Lung (tissue), 12 donors: ENCODE measurements around the gene DENND1A. TPM values are rescaled to one million over a fixed set of nuclear protein-coding genes. Genes with fewer than 3 reads are reported as not detected.

Experiments
- ATAC-seq: fragments of 200-7000 bp; cut with Tn5 transposase; one replicate; pipeline ENCODE4 v1.9.1; 2020; ENCODE audit warnings: moderate number of reproducible peaks; ENCODE audit not compliant: insufficient read depth, low FRiP score
- DNase-seq, 3 donors: peaks; one replicate each; pipeline ENCODE4 v3.0.0-alpha.2; 2013 to 2017
- H3K27ac ChIP-seq, 2 donors: one replicate each; pipeline ENCODE4 v1.5.1; 2013; ENCODE audit warnings: mild to moderate bottlenecking in 2 of 2, moderate library complexity in 2 of 2, control low read depth in 1 of 2, inconsistent platforms in 1 of 2, low read depth in 1 of 2, low read length in 1 of 2
- H3K27me3 ChIP-seq, 3 donors: one replicate each; pipeline ENCODE4 v1.5.1; 2013; ENCODE audit warnings: low read length in 2 of 3; ENCODE audit not compliant: control insufficient read depth in 3 of 3, insufficient read depth in 3 of 3
- H3K36me3 ChIP-seq, 4 donors: one replicate each; pipeline ENCODE4 v1.5.1; 2013; ENCODE audit warnings: low read length in 4 of 4, mild to moderate bottlenecking in 1 of 4, moderate library complexity in 1 of 4; ENCODE audit not compliant: control insufficient read depth in 4 of 4, insufficient read depth in 4 of 4
- H3K4me1 ChIP-seq, 5 donors: one replicate each; pipeline ENCODE4 v1.5.1; 2013; ENCODE audit warnings: low read length in 5 of 5, mild to moderate bottlenecking in 2 of 5, moderate library complexity in 1 of 5; ENCODE audit not compliant: control insufficient read depth in 5 of 5, insufficient read depth in 5 of 5
- H3K4me3 ChIP-seq: one replicate; pipeline ENCODE4 v1.5.1; 2013; ENCODE audit warnings: mild to moderate bottlenecking, control low read depth, moderate library complexity
- H3K9ac ChIP-seq, 2 donors: one replicate each; pipeline ENCODE4 v1.5.1; 2013; ENCODE audit warnings: low read length in 2 of 2, control low read depth in 1 of 2; ENCODE audit not compliant: insufficient read depth in 1 of 2
- H3K9me3 ChIP-seq, 4 donors: one replicate each; pipeline ENCODE4 v1.5.1; 2013; ENCODE audit warnings: low read length in 3 of 4, mild to moderate bottlenecking in 1 of 4, moderate library complexity in 1 of 4; ENCODE audit not compliant: control insufficient read depth in 4 of 4, insufficient read depth in 3 of 4
- WGBS, 2 donors: extraction: QIAGEN DNeasy Blood & Tissue Kit; methylation state at CpG; one replicate each; pipeline ENCODE4 v1.1.7; 2013; 5-methylcytosine and 5-hydroxymethylcytosine counted together
- polyA plus RNA-seq, 2 donors: library from polyadenylated mRNA; stranded (reverse); fragments of 200-250 nt; gene quantifications; one replicate each; pipeline ENCODE4 v1.2.1, GENCODE V29; 2013
- total RNA-seq, 2 donors: library from RNA; depleted of rRNA in 1 of 2; stranded (reverse); fragments of >200 nt in 1 of 2; gene quantifications; one replicate each; pipeline ENCODE4 v1.2.1, GENCODE V29; 2014 to 2021
- TF ChIP-seq, protein P1 (sequence below): IDR thresholded peaks from 2 replicates; pipeline ENCODE4 v1.5.1; 2012; ENCODE audit warnings: mild to moderate bottlenecking; ENCODE audit errors: control extremely low read depth, extremely low read depth
- donor health status: control.
- donor health status: control.
- donor health status: Bipolar disorder and iron deficiency.
- donor health status: healthy.
- donor health status: DM: yes; HTN: yes; CAD: no.

The DENND1A gene
- total and polyA plus RNA-seq, 4 donors = 5.7 to 29.8 (median 14.5) TPM

DNA sequence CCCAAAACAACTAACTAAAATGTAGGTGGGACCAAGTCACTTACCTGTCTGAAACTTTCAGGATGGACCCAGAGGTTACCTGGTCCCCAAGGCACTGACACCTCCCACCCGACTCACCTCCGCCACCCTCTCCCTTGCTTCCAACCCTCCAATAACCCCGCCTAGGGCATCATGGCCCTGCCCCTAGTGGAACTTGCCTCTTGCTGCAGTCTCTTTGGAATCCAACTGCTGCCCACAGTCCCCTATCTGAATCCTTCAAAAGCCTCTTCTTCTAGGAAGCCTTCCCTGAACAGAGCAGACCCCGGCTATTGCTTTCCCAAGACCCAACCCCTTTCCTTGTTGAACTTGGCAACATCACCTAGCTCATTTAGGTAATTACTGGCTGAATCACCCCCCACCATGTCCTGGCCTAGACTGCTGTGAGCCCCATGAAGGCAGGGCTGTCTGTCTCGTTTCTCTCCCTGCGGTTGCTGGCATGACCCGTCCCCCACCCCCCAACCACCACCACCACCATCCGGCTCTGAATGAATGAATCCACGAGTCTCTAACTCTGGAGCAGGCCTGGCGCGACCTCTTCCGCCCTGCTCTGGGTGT lies 564.5 kb downstream of the DENND1A start:
- TF ChIP-seq, protein P1, sequence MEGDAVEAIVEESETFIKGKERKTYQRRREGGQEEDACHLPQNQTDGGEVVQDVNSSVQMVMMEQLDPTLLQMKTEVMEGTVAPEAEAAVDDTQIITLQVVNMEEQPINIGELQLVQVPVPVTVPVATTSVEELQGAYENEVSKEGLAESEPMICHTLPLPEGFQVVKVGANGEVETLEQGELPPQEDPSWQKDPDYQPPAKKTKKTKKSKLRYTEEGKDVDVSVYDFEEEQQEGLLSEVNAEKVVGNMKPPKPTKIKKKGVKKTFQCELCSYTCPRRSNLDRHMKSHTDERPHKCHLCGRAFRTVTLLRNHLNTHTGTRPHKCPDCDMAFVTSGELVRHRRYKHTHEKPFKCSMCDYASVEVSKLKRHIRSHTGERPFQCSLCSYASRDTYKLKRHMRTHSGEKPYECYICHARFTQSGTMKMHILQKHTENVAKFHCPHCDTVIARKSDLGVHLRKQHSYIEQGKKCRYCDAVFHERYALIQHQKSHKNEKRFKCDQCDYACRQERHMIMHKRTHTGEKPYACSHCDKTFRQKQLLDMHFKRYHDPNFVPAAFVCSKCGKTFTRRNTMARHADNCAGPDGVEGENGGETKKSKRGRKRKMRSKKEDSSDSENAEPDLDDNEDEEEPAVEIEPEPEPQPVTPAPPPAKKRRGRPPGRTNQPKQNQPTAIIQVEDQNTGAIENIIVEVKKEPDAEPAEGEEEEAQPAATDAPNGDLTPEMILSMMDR = no peak
- WGBS, 2 donors = 78 to 89% methylated on average over 11 to 12 of the region's 12 CpGs
- H3K4me1 ChIP-seq = peaks cover 0 to 5% (median 2%) of the 10 kb centered on the region in 5 donors
- peaks cover 0 to 2% (median 0%) of the 10 kb centered on the region in 3 donors for H3K27me3 ChIP-seq
- H3K36me3 ChIP-seq = no peaks in the 10 kb centered on the region
- no peak overlapping the region for H3K27ac ChIP-seq
- H3K9me3 ChIP-seq = no peaks in the 10 kb centered on the region
- H3K9ac ChIP-seq = no peak overlapping the region
- ATAC-seq (no peak), DNase-seq (no peak)
- H3K4me3 ChIP-seq = no peak overlapping the region

DNA sequence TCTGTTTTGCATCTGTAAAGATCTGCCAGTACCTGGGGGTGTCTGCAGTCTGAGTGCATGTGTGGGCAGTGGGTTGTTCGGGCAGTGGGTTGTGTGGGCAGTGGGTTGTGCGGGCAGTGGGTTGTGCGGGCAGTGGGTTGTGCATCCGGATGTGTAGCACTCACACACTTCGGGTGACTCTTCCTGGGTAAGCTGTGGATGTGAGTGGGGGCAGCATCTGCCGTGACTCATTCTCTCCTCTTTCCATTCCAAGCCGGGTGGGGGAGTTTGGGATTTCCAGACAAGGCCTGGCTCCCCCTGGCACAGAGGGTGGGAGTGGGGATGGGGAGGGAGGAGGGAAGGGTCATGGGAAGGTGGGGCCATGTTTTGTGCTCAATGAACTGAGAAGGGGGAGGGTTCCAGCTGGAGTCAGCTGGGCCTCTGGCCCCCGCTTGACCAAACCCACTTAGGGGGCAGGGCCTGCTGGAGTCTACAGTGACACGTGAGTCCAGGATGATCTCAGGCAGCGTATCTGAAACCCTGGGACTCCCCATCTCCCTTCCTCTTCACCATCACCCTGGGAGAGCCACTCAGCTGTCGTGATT lies 565.6 kb downstream of the DENND1A start:
- peak; percentile 62 to 68 (median 64) for DNase-seq
- H3K4me1 ChIP-seq = peaks cover 0 to 15% (median 5%) of the 10 kb centered on the region in 5 donors
- 65 to 85% methylated on average over 11 of the region's 11 CpGs for WGBS, 2 donors

DNA sequence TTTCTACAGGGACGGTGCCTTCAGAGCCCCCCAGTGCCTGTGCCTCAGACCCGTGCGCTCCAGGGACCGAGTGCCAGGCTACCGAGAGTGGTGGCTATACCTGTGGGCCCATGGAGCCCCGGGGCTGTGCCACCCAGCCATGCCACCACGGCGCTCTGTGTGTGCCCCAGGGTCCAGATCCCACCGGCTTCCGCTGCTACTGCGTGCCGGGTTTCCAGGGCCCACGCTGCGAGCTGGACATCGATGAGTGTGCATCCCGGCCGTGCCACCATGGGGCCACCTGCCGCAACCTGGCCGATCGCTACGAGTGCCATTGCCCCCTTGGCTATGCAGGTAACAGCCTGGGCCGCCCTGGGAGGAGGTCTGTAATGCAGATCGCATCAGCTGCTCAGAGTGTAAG lies 567.1 kb downstream of the DENND1A start:
- 90 to 96% methylated on average over 23 of the region's 23 CpGs for WGBS, 2 donors
- Histone ChIP-seq H3K36me3 (no peaks in the 10 kb centered on the region), H3K9ac (no peak overlapping the region), H3K4me1 (peaks cover 0 to 15% (median 5%) of the 10 kb centered on the region in 5 donors), H3K27me3 (peaks cover 0 to 2% (median 0%) of the 10 kb centered on the region in 3 donors), H3K9me3 (no peaks in the 10 kb centered on the region), H3K27ac (no peak overlapping the region), H3K4me3 (no peak overlapping the region)
- no peak for DNase-seq
- ATAC-seq = no peak
- TF ChIP-seq, protein P1 = no peak

More for the DNA sequence above, 565.6 kb downstream of the DENND1A start:
- ATAC-seq = no peak
- Histone ChIP-seq H3K9ac (no peak overlapping the region), H3K27me3 (peaks cover 0 to 2% (median 0%) of the 10 kb centered on the region in 3 donors), H3K4me3 (no peak overlapping the region), H3K27ac (no peak overlapping the region), H3K9me3 (no peaks in the 10 kb centered on the region), H3K36me3 (no peaks in the 10 kb centered on the region)
- TF ChIP-seq, protein P1 = no peak
